DND-41 (cell line): ENCODE measurements around the gene ZNF747.
A peak's percentile ranks its signal among the peaks of the same experiment; 100 is the strongest.

Source experiments
- ATAC-seq: fragments of 200-7000 bp; cut with Tn5 transposase; 3 replicates; pipeline ENCODE4 v1.9.1; 2021; ENCODE audit warnings: low read depth; ENCODE audit not compliant: insufficient read depth
- DNase-seq: peaks from one replicate; pipeline ENCODE4 v3.0.0-alpha.2; 2020
- H2AFZ ChIP-seq: 2 replicates; pipeline ENCODE4 v1.6.0; 2012; ENCODE audit warnings: low read depth, low read length
- H3K27ac ChIP-seq: 2 replicates; pipeline ENCODE4 v1.5.1; 2012; ENCODE audit warnings: low read length, inconsistent platforms
- H3K27me3 ChIP-seq: fragments of 200-600 bp; sonication (generic); 2 replicates; pipeline ENCODE4 v1.6.0; 2012; ENCODE audit warnings: low read length, mild to moderate bottlenecking, inconsistent platforms; ENCODE audit not compliant: insufficient read depth, poor library complexity
- H3K36me3 ChIP-seq: 2 replicates; pipeline ENCODE4 v1.5.1; 2012; ENCODE audit warnings: low read length, inconsistent platforms; ENCODE audit not compliant: insufficient read depth
- H3K4me1 ChIP-seq: 2 replicates; pipeline ENCODE4 v1.5.1; 2012; ENCODE audit warnings: mild to moderate bottlenecking, low read length; ENCODE audit not compliant: insufficient read depth
- H3K4me2 ChIP-seq: 2 replicates; pipeline ENCODE4 v1.6.0; 2012; ENCODE audit warnings: mild to moderate bottlenecking, moderate library complexity, low read length, inconsistent platforms; ENCODE audit not compliant: insufficient read depth
- H3K4me3 ChIP-seq, 2 experiments: fragments of 200-600 bp in 1 of 2; shearing (Covaris generic) in 1 of 2; 2 replicates each; pipeline ENCODE4 v1.5.1; 2012 to 2016; ENCODE audit warnings: inconsistent platforms in 2 of 2, low read length in 2 of 2, mild to moderate bottlenecking in 2 of 2, low read depth in 1 of 2, moderate library complexity in 1 of 2
- H3K79me2 ChIP-seq: 2 replicates; pipeline ENCODE4 v1.6.0; 2012; ENCODE audit warnings: low read length, inconsistent platforms; ENCODE audit not compliant: insufficient read depth
- H3K9ac ChIP-seq: 2 replicates; pipeline ENCODE4 v1.6.0; 2012; ENCODE audit warnings: low read depth, mild to moderate bottlenecking, inconsistent platforms, low read length, moderate library complexity
- H3K9me3 ChIP-seq: 2 replicates; pipeline ENCODE4 v1.5.1; 2012; ENCODE audit warnings: low read length, moderate library complexity, mild to moderate bottlenecking, inconsistent platforms; ENCODE audit not compliant: insufficient read depth, severe bottlenecking
- H4K20me1 ChIP-seq: 2 replicates; pipeline ENCODE4 v1.6.0; 2012; ENCODE audit warnings: low read length; ENCODE audit not compliant: insufficient read depth
- EZH2 ChIP-seq: IDR thresholded peaks from 3 replicates; pipeline ENCODE4 v1.6.1; 2012; ENCODE audit warnings: borderline replicate concordance, low read depth, mild to moderate bottlenecking, moderate library complexity, low read length, inconsistent platforms; ENCODE audit not compliant: severe bottlenecking
- TF ChIP-seq, protein P1 (sequence below): IDR thresholded peaks from 2 replicates; pipeline ENCODE4 v1.5.1; 2012; ENCODE audit warnings: borderline replicate concordance, low read length, moderate library complexity, mild to moderate bottlenecking; ENCODE audit not compliant: poor library complexity, severe bottlenecking; ENCODE audit errors: extremely low read depth

Gene ZNF747

DNA sequence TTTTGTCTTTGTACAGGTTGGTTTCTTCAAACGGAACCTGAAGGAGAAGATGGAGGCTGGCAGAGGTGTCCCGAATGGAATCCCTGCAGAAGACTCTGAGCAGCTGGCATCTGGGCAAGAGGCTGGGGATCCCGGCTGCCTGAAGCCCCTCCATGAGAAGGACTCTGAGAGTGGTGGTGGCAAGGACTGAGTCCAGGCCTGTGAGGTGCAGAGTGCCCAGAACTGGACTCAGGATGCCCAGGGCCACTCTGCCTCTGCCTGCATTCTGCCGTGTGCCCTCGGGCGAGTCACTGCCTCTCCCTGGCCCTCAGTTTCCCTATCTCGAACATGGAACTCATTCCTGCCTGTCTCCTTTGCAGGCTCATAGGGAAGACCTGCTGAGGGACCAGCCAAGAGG is 13.2 kb downstream of the ZNF747 start:
- Histone ChIP-seq H3K9me3 (no peaks in the 10 kb centered on the region), H2AFZ (no peak overlapping the region), H3K79me2 (no peaks in the 10 kb centered on the region), H3K27me3 (no peaks in the 10 kb centered on the region), H4K20me1 (no peaks in the 10 kb centered on the region), H3K4me2 (no peak overlapping the region), H3K27ac (no peak overlapping the region), H3K4me1 (peaks cover 8% of the 10 kb centered on the region), H3K4me3 (no peak overlapping the region), H3K36me3 (peaks cover 5% of the 10 kb centered on the region; the same call in 1 of the 2 replicates), H3K9ac (no peak overlapping the region)
- TF ChIP-seq, protein P1, sequence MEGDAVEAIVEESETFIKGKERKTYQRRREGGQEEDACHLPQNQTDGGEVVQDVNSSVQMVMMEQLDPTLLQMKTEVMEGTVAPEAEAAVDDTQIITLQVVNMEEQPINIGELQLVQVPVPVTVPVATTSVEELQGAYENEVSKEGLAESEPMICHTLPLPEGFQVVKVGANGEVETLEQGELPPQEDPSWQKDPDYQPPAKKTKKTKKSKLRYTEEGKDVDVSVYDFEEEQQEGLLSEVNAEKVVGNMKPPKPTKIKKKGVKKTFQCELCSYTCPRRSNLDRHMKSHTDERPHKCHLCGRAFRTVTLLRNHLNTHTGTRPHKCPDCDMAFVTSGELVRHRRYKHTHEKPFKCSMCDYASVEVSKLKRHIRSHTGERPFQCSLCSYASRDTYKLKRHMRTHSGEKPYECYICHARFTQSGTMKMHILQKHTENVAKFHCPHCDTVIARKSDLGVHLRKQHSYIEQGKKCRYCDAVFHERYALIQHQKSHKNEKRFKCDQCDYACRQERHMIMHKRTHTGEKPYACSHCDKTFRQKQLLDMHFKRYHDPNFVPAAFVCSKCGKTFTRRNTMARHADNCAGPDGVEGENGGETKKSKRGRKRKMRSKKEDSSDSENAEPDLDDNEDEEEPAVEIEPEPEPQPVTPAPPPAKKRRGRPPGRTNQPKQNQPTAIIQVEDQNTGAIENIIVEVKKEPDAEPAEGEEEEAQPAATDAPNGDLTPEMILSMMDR = no peak
- TF ChIP-seq EZH2 = no peak
- ATAC-seq (no peak), DNase-seq (no peak)

DNA sequence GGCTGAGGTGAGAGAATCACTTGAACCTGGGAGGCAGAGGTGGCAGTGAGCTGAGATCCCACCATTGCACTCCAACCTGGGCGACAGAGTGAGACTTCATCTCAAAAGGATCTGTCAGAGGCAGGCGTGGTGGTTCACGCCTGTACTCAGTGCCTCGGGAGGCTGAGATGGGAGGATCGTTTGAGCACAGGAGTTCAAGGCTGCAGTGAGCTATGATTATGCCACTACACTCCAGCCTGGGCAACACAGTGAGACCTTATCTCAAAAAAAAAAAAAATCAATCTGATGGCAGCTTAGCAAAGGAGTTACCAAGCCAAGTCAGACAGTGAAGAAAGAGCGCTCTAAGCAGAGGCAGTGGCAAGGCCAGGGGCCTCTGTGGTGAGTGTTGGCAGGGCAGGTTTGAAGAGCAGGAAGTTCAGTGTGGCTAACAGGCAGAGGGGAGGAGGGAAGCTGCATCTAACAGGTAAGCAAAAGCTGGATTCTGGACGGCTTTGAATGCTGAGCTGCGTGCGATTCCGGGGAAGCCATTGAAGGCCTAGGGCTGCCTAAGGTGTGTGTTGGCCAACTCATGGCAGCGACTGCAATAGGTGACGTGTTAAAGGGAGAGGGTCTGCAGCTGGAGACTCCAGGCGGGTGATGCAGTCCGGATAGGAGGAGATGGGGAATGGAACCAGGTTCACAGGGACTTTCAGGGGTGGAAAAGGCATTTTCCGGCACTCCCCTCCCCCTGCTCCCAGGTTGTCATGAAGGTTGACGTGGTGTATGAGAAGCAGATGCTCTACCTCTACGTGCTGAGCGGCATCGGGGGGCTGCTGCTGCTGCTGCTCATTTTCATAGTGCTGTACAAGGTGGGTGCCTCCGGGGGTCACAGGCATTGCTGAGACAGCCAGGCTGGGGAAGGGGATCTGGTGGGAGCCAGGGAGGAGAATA is 15.3 kb downstream of the ZNF747 start:
- Histone ChIP-seq H3K4me2 (no peak overlapping the region), H2AFZ (no peak overlapping the region), H3K79me2 (no peaks in the 10 kb centered on the region), H4K20me1 (no peaks in the 10 kb centered on the region), H3K36me3 (peaks cover 6% of the 10 kb centered on the region; the same call in 1 of the 2 replicates), H3K27me3 (no peaks in the 10 kb centered on the region), H3K9me3 (no peaks in the 10 kb centered on the region), H3K4me3 (no peak overlapping the region), H3K9ac (no peak overlapping the region), H3K4me1 (no peaks in the 10 kb centered on the region), H3K27ac (no peak overlapping the region)
- DNase-seq = peak; percentile 26
- peak; percentile 67; the same call in 2 of the 3 replicates for ATAC-seq
- TF ChIP-seq, protein P1 = no peak
- TF ChIP-seq EZH2 = no peak

DNA sequence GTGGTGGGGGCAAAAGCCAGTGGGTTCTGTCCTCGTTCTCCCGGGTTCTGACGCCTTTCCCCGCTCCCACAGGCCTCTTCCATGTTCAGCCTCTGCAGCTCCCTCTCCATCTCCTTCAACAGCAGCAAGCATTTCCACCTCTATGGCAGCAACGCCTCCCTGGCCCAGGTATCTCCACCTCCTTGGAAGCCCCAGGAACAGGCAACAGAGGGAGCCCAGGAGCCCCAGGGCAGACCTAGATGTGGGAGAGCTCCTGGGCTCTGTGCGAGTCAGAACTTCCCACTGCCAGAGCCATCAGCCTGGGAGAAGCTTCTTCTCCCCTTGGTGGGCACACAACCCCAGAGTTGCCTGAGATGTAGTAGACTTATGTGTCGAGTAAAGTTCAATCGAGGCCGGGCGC is 16.1 kb downstream of the ZNF747 start:
- Histone ChIP-seq H4K20me1 (no peaks in the 10 kb centered on the region), H3K4me3 (no peak overlapping the region), H3K79me2 (no peaks in the 10 kb centered on the region), H3K4me1 (no peaks in the 10 kb centered on the region), H3K9ac (no peak overlapping the region), H3K36me3 (peaks cover 6% of the 10 kb centered on the region; the same call in 1 of the 2 replicates), H3K9me3 (no peaks in the 10 kb centered on the region), H2AFZ (no peak overlapping the region), H3K27me3 (no peaks in the 10 kb centered on the region), H3K27ac (no peak overlapping the region), H3K4me2 (no peak overlapping the region)
- TF ChIP-seq, protein P1 = no peak
- no peak for TF ChIP-seq EZH2
- ATAC-seq = no peak
- no peak for DNase-seq
